ENCODE data around the gene PSORS1C2.

Gene PSORS1C2

GRCh38 chr6:31115941-31116560 is 22.8 kb downstream of the PSORS1C2 start:
- in situ Hi-C loops (cut with MboI; ENCODE audit: low sequenced_read_pairs) = no loop called here

- in situ Hi-C loops (cut with MboI; ENCODE audit: low sequenced_read_pairs) = no loop called here
Observed at GRCh38 chr6:31114970-31115849, 23.7 kb downstream of the PSORS1C2 start.

- in situ Hi-C loops (cut with MboI; ENCODE audit: low sequenced_read_pairs) = no loop called here
Observed at GRCh38 chr6:31114541-31114878, 24.4 kb downstream of the PSORS1C2 start, which contains the start of gene PSORS1C1. Gene PSORS1C1, plus strand, starts transcription at chr6:31114800. Its CDS starts 14,833 bp downstream, at chr6:31129633.

GRCh38 chr6:31113861-31114540 is 24.9 kb downstream of the PSORS1C2 start:
- in situ Hi-C loops (cut with MboI; ENCODE audit: low sequenced_read_pairs) = no loop called here

GRCh38 chr6:31112478-31112877 is 26.4 kb downstream of the PSORS1C2 start, which contains the start of gene C6orf15:
Gene C6orf15, minus strand, starts transcription at chr6:31112575. Its CDS starts 20 bp downstream, at chr6:31112555.
- in situ Hi-C loops (cut with MboI; ENCODE audit: low sequenced_read_pairs) = no loop called here

GRCh38 chr6:31111712-31112111 is 27.2 kb downstream of the PSORS1C2 start:
- in situ Hi-C loops (cut with MboI; ENCODE audit: low sequenced_read_pairs) = no loop called here

GRCh38 chr6:31110825-31111582 is 27.9 kb downstream of the PSORS1C2 start:
- in situ Hi-C loops (cut with MboI; ENCODE audit: low sequenced_read_pairs) = no loop called here

- in situ Hi-C loops (cut with MboI; ENCODE audit: low sequenced_read_pairs) = no loop called here
Observed at GRCh38 chr6:31107052-31107451, 31.8 kb downstream of the PSORS1C2 start.

GRCh38 chr6:31103136-31103535 is 35.7 kb downstream of the PSORS1C2 start:
- in situ Hi-C loops (cut with MboI; ENCODE audit: low sequenced_read_pairs) = no loop called here

- in situ Hi-C loops (cut with MboI; ENCODE audit: low sequenced_read_pairs) = loop anchor here (25.0 kb wide), 1 partner anchor 186 kb away; the partner anchor contains the start of genes GTF2H4 and VARS2
Observed at GRCh38 chr6:31098449-31098938, 40.4 kb downstream of the PSORS1C2 start.

GRCh38 chr6:31096656-31097055 is 42.2 kb downstream of the PSORS1C2 start:
- in situ Hi-C loops (cut with MboI; ENCODE audit: low sequenced_read_pairs) = loop anchor here (25.0 kb wide), 1 partner anchor 184 kb away; the partner anchor contains the start of genes GTF2H4 and VARS2

GRCh38 chr6:31096215-31096614 is 42.7 kb downstream of the PSORS1C2 start:
- in situ Hi-C loops (cut with MboI; ENCODE audit: low sequenced_read_pairs) = loop anchor here (25.0 kb wide), 1 partner anchor 184 kb away; the partner anchor contains the start of genes GTF2H4 and VARS2

- in situ Hi-C loops (cut with MboI; ENCODE audit: low sequenced_read_pairs) = loop anchor here (25.0 kb wide), 1 partner anchor 182 kb away; the partner anchor contains the start of genes GTF2H4 and VARS2
Observed at GRCh38 chr6:31094389-31094881, 44.4 kb downstream of the PSORS1C2 start.

GRCh38 chr6:31092769-31093505 is 45.9 kb downstream of the PSORS1C2 start:
- in situ Hi-C loops (cut with MboI; ENCODE audit: low sequenced_read_pairs) = loop anchor here (25.0 kb wide), 1 partner anchor 181 kb away; the partner anchor contains the start of genes GTF2H4 and VARS2

GRCh38 chr6:31092238-31092637 is 46.6 kb downstream of the PSORS1C2 start:
- in situ Hi-C loops (cut with MboI; ENCODE audit: low sequenced_read_pairs) = loop anchor here (25.0 kb wide), 1 partner anchor 180 kb away; the partner anchor contains the start of genes GTF2H4 and VARS2

GRCh38 chr6:31091680-31092079 is 47.2 kb downstream of the PSORS1C2 start:
- in situ Hi-C loops (cut with MboI; ENCODE audit: low sequenced_read_pairs) = loop anchor here (25.0 kb wide), 1 partner anchor 179 kb away; the partner anchor contains the start of genes GTF2H4 and VARS2

- in situ Hi-C loops (cut with MboI; ENCODE audit: low sequenced_read_pairs) = loop anchor here (25.0 kb wide), 1 partner anchor 179 kb away; the partner anchor contains the start of genes GTF2H4 and VARS2
Observed at GRCh38 chr6:31090973-31091364, 47.9 kb downstream of the PSORS1C2 start.

- in situ Hi-C loops (cut with MboI; ENCODE audit: low sequenced_read_pairs) = loop anchor here (25.0 kb wide), 1 partner anchor 178 kb away; the partner anchor contains the start of genes GTF2H4 and VARS2
Observed at GRCh38 chr6:31090275-31090972, 48.4 kb downstream of the PSORS1C2 start.
